Keratinocyte (primary cell): ENCODE measurements around the gene PCNT. TPM values are rescaled to one million over a fixed set of nuclear protein-coding genes. Genes with fewer than 3 reads are reported as not detected.

Experiments
- DNase-seq: peaks from one replicate; pipeline ENCODE4 v3.0.0-alpha.2; 2011; ENCODE audit warnings: low read depth, missing footprints, low spot score
- FAIRE-seq: peaks from 2 replicates; lab custom pipeline; 2011; peaks lifted over from hg19 to GRCh38; lab: Jason Lieb, UNC
- H2AFZ ChIP-seq: 2 replicates; pipeline ENCODE4 v1.6.0; 2012; ENCODE audit warnings: low read length, control low read depth, inconsistent platforms; ENCODE audit not compliant: control insufficient read depth
- H3K27ac ChIP-seq: 2 replicates; pipeline ENCODE4 v1.5.1; 2011; ENCODE audit warnings: low read length; ENCODE audit not compliant: control insufficient read depth, insufficient read depth
- H3K27me3 ChIP-seq: 3 replicates; pipeline ENCODE4 v1.6.0; 2011; ENCODE audit warnings: low read length; ENCODE audit not compliant: control insufficient read depth, insufficient read depth; ENCODE audit errors: extremely low read depth
- H3K36me3 ChIP-seq, 2 experiments: 2 replicates in 1 of 2; 3 replicates in 1 of 2; pipeline ENCODE4 v1.5.1; 2011; ENCODE audit warnings: low read length in 2 of 2, mild to moderate bottlenecking in 1 of 2; ENCODE audit not compliant: control insufficient read depth in 2 of 2, insufficient read depth in 2 of 2; ENCODE audit errors: extremely low read depth in 1 of 2
- H3K4me1 ChIP-seq: 3 replicates; pipeline ENCODE4 v1.5.1; 2011; ENCODE audit warnings: low read length; ENCODE audit not compliant: control insufficient read depth, insufficient read depth; ENCODE audit errors: extremely low read depth
- H3K4me2 ChIP-seq: 3 replicates; pipeline ENCODE4 v1.6.0; 2011; ENCODE audit warnings: low read depth, low read length; ENCODE audit not compliant: control insufficient read depth, insufficient read depth; ENCODE audit errors: extremely low read depth
- H3K4me3 ChIP-seq, 3 experiments: fragments of 200-600 bp in 1 of 3; sonication (generic) in 1 of 3; 2 replicates in 2 of 3; 3 replicates in 1 of 3; pipeline ENCODE4 v1.5.1; 2011 to 2016; ENCODE audit warnings: low read length in 3 of 3, mild to moderate bottlenecking in 3 of 3, control low read depth in 2 of 3, inconsistent platforms in 1 of 3, low read depth in 1 of 3, mixed read lengths in 1 of 3, mixed run types in 1 of 3, moderate library complexity in 1 of 3; ENCODE audit not compliant: control insufficient read depth in 2 of 3, insufficient read depth in 2 of 3; ENCODE audit errors: extremely low read depth in 1 of 3
- H3K79me2 ChIP-seq: 2 replicates; pipeline ENCODE4 v1.6.0; 2012; ENCODE audit warnings: low read length; ENCODE audit not compliant: control insufficient read depth, insufficient read depth
- H3K9ac ChIP-seq: 3 replicates; pipeline ENCODE4 v1.6.0; 2011; ENCODE audit warnings: low read length; ENCODE audit not compliant: control insufficient read depth, insufficient read depth; ENCODE audit errors: extremely low read depth
- H3K9me1 ChIP-seq: 3 replicates; pipeline ENCODE4 v1.6.0; 2011; ENCODE audit warnings: low read length; ENCODE audit not compliant: control insufficient read depth, insufficient read depth; ENCODE audit errors: extremely low read depth
- H3K9me3 ChIP-seq: 2 replicates; pipeline ENCODE4 v1.5.1; 2012; ENCODE audit warnings: low read depth, low read length; ENCODE audit not compliant: control insufficient read depth
- H4K20me1 ChIP-seq: 3 replicates; pipeline ENCODE4 v1.6.0; 2011; ENCODE audit warnings: low read length; ENCODE audit not compliant: control insufficient read depth, insufficient read depth; ENCODE audit errors: extremely low read depth
- CTCF ChIP-seq, 3 experiments: IDR thresholded peaks in 1 of 3; conservative IDR thresholded peaks in 1 of 3; optimal IDR thresholded peaks in 1 of 3; 2 replicates in 2 of 3; 3 replicates in 1 of 3; pipeline versions ENCODE3 to v1.5.1; 2011; ENCODE audit warnings: low read length in 3 of 3, mild to moderate bottlenecking in 3 of 3, moderate library complexity in 2 of 3, control low read depth in 1 of 3, inconsistent platforms in 1 of 3; ENCODE audit not compliant: insufficient read depth in 2 of 3; ENCODE audit errors: extremely low read depth in 1 of 3
- EZH2 ChIP-seq: IDR thresholded peaks from one replicate; pipeline ENCODE4 v1.6.1; 2012; ENCODE audit warnings: inconsistent platforms, mild to moderate bottlenecking, low read length, moderate library complexity
- dilution Hi-C: fragments of 300-500 bp; cut with MboI; formaldehyde crosslinking; loops from one replicate; pipeline ENCODE4 v1.7.0; 2020; ENCODE audit warnings: low sequenced_read_pairs; ENCODE audit not compliant: extremely low pct_ligation_motif_present
- polyA plus RNA-seq, 5 experiments: library from polyadenylated mRNA; depleted of rRNA in 3 of 5; stranded (reverse) in 3 of 5; stranded (forward) in 1 of 5; unstranded in 1 of 5; fragments of >200 nt; gene quantifications; 1 replicate in 1 of 5; 2 replicates in 3 of 5; 3 replicates in 1 of 5; pipeline versions ENCODE4 v1.2.1 to v1.2.3, GENCODE V29; 2011 to 2012; ENCODE audit warnings: missing spikeins in 2 of 5, low read depth in 1 of 5, low replicate concordance in 1 of 5

The PCNT gene
- polyA plus RNA-seq, 1 donor (not counting 4 experiments of a cell fraction or from before 2014, with no cell fraction given): 9.8 TPM

- no peaks in the 10 kb centered on the region for H3K9me1 ChIP-seq
- H3K4me1 ChIP-seq: no peaks in the 10 kb centered on the region
- no peak overlapping the region for H3K4me3 ChIP-seq
- peaks cover 23 to 25% of the 10 kb centered on the region in 2 experiments for H3K36me3 ChIP-seq
- H4K20me1 ChIP-seq: no peaks in the 10 kb centered on the region
- FAIRE-seq (no peak), DNase-seq (no peak)
- H3K27me3 ChIP-seq: no peaks in the 10 kb centered on the region
- H3K79me2 ChIP-seq: peaks cover 25% of the 10 kb centered on the region
- H3K4me2 ChIP-seq: no peak overlapping the region
- dilution Hi-C loops: no loop called here
- no peak overlapping the region for H2AFZ ChIP-seq
- no peaks in the 10 kb centered on the region for H3K9me3 ChIP-seq
- H3K9ac ChIP-seq: no peak overlapping the region
- TF ChIP-seq CTCF (optimal IDR thresholded peaks at IDR 0.05 in 1 of 3, IDR thresholded peaks at IDR 0.05 in 1 of 3, conservative IDR thresholded peaks at IDR 0.05 in 1 of 3; ENCODE audit: extremely low read depth in 1 of 3, insufficient read depth in 2 of 3, low read length in 3 of 3) (no peak), EZH2 (no peak)
- H3K27ac ChIP-seq: no peak overlapping the region
Measured at GRCh38 chr21:46344219-46344915, 20.4 kb downstream of the PCNT start.

GRCh38 chr21:46345861-46346260 lies 21.9 kb downstream of the PCNT start:
- dilution Hi-C loops: no loop called here

More at GRCh38 chr21:46345861-46346260, 21.9 kb downstream of the PCNT start:
- H3K9me3 ChIP-seq: no peaks in the 10 kb centered on the region
- DNase-seq (no peak), FAIRE-seq (no peak)
- H3K9me1 ChIP-seq: no peaks in the 10 kb centered on the region
- H2AFZ ChIP-seq: no peak overlapping the region
- no peaks in the 10 kb centered on the region for H3K4me1 ChIP-seq
- H3K27ac ChIP-seq: no peak overlapping the region
- peaks cover 23% of the 10 kb centered on the region for H3K79me2 ChIP-seq
- no peaks in the 10 kb centered on the region for H4K20me1 ChIP-seq
- no peaks in the 10 kb centered on the region for H3K27me3 ChIP-seq
- H3K36me3 ChIP-seq: peaks cover 29 to 32% of the 10 kb centered on the region in 2 experiments
- no peak overlapping the region for H3K4me2 ChIP-seq
- H3K9ac ChIP-seq: no peak overlapping the region
- TF ChIP-seq EZH2 (no peak), CTCF (optimal IDR thresholded peaks at IDR 0.05 in 1 of 3, IDR thresholded peaks at IDR 0.05 in 1 of 3, conservative IDR thresholded peaks at IDR 0.05 in 1 of 3; ENCODE audit: extremely low read depth in 1 of 3, insufficient read depth in 2 of 3, low read length in 3 of 3) (no peak)
- no peak overlapping the region for H3K4me3 ChIP-seq
